AG20443 (cell line): ENCODE data around the gene ZNF641.
A peak's percentile ranks its signal among the peaks of the same experiment; 100 is the strongest.
"Not testable (repeated sequence)": the region's sequence is repeated elsewhere in the genome, so short reads cannot be mapped to it uniquely, and the experiment has no call there.

Source experiments
- DNase-seq: peaks from one replicate; pipeline ENCODE4 v3.0.0; 2012; ENCODE audit warnings: low spot score, mixed read lengths

The ZNF641 gene

GRCh38 chr12:48334808-48335207 lies 15.9 kb downstream of the ZNF641 start:
- no peak for DNase-seq

- not testable (repeated sequence) for DNase-seq
These were observed 17.0 kb downstream of the ZNF641 start for GRCh38 chr12:48333680-48334079.

- DNase-seq, result no peak
These were observed 19.3 kb downstream of the ZNF641 start for GRCh38 chr12:48331399-48331798.

GRCh38 chr12:48329199-48329939 lies 21.4 kb downstream of the ZNF641 start:
- no peak for DNase-seq

- DNase-seq, result no peak
These were observed 34.2 kb downstream of the ZNF641 start for GRCh38 chr12:48316491-48316890.

- no peak for DNase-seq
These were observed 39.4 kb downstream of the ZNF641 start for GRCh38 chr12:48311313-48311712.

GRCh38 chr12:48307269-48307668 lies 43.5 kb downstream of the ZNF641 start:
- no peak for DNase-seq

- no peak for DNase-seq
These were observed 45.5 kb downstream of the ZNF641 start for GRCh38 chr12:48305190-48305589.

GRCh38 chr12:48302161-48302911 lies 48.4 kb downstream of the ZNF641 start:
- no peak for DNase-seq

GRCh38 chr12:48300774-48301173 lies 49.9 kb downstream of the ZNF641 start:
- DNase-seq, result no peak

- DNase-seq, result peak; percentile 74
These were observed 54.0 kb downstream of the ZNF641 start for GRCh38 chr12:48296586-48297282.

- no peak for DNase-seq
These were observed 58.7 kb downstream of the ZNF641 start for GRCh38 chr12:48292040-48292439.

- no peak for DNase-seq
These were observed 59.2 kb downstream of the ZNF641 start for GRCh38 chr12:48291511-48291910.

- no peak for DNase-seq
These were observed 62.1 kb downstream of the ZNF641 start for GRCh38 chr12:48288387-48289268.
